ENCODE results near the gene MAGI2.
A peak's percentile ranks its signal among the peaks of the same experiment; 100 is the strongest.

The MAGI2 gene

GRCh38 chr7:79320741-79321473 is 132.6 kb downstream of the MAGI2 start:
- Histone ChIP-seq H3K27me3 (replicated peaks) (no peaks in the 10 kb centered on the region), H3K36me3 (replicated peaks) (no peaks in the 10 kb centered on the region), H3K4me3 (ENCODE audit: low read depth, low read length) (no peak overlapping the region), H3K27ac (no peak overlapping the region)
- in situ Hi-C loops (cut with HindIII; ENCODE audit: low pct_ligation_motif_present, low sequenced_read_pairs): no loop called here
- no peak for DNase-seq
- no peak for TF ChIP-seq CTCF (IDR thresholded peaks at IDR 0.05; ENCODE audit: low read depth, low read length, missing control alignments)

GRCh38 chr7:79319369-79319768 is 134.1 kb downstream of the MAGI2 start:
- TF ChIP-seq CTCF (IDR thresholded peaks at IDR 0.05; ENCODE audit: low read depth, low read length, missing control alignments): no peak
- in situ Hi-C loops (cut with HindIII; ENCODE audit: low pct_ligation_motif_present, low sequenced_read_pairs): no loop called here
- DNase-seq: no peak
- Histone ChIP-seq H3K27me3 (replicated peaks) (no peaks in the 10 kb centered on the region), H3K4me3 (ENCODE audit: low read depth, low read length) (no peak overlapping the region), H3K36me3 (replicated peaks) (no peaks in the 10 kb centered on the region), H3K27ac (no peak overlapping the region)

- in situ Hi-C loops (cut with HindIII; ENCODE audit: low pct_ligation_motif_present, low sequenced_read_pairs): no loop called here
- TF ChIP-seq CTCF (IDR thresholded peaks at IDR 0.05; ENCODE audit: low read depth, low read length, missing control alignments): no peak
- peak; percentile 77 for DNase-seq
- Histone ChIP-seq H3K27me3 (replicated peaks) (no peaks in the 10 kb centered on the region), H3K36me3 (replicated peaks) (no peaks in the 10 kb centered on the region), H3K4me3 (ENCODE audit: low read depth, low read length) (no peak overlapping the region), H3K27ac (no peak overlapping the region)
Observed at GRCh38 chr7:79317728-79318127, 135.7 kb downstream of the MAGI2 start.

GRCh38 chr7:79312022-79312421 is 141.4 kb downstream of the MAGI2 start:
- Histone ChIP-seq H3K4me3 (ENCODE audit: low read depth, low read length) (no peak overlapping the region), H3K36me3 (replicated peaks) (no peaks in the 10 kb centered on the region), H3K27me3 (replicated peaks) (no peaks in the 10 kb centered on the region), H3K27ac (no peak overlapping the region)
- no peak for DNase-seq
- no peak for TF ChIP-seq CTCF (IDR thresholded peaks at IDR 0.05; ENCODE audit: low read depth, low read length, missing control alignments)
- in situ Hi-C loops (cut with HindIII; ENCODE audit: low pct_ligation_motif_present, low sequenced_read_pairs): no loop called here

- Histone ChIP-seq H3K4me3 (ENCODE audit: low read depth, low read length) (no peak overlapping the region), H3K27ac (no peak overlapping the region), H3K27me3 (replicated peaks) (no peaks in the 10 kb centered on the region), H3K36me3 (replicated peaks) (no peaks in the 10 kb centered on the region)
- TF ChIP-seq CTCF (IDR thresholded peaks at IDR 0.05; ENCODE audit: low read depth, low read length, missing control alignments): peak; percentile 22
- no peak for DNase-seq
- in situ Hi-C loops (cut with HindIII; ENCODE audit: low pct_ligation_motif_present, low sequenced_read_pairs): no loop called here
Observed at GRCh38 chr7:79308192-79308591, 145.3 kb downstream of the MAGI2 start.

GRCh38 chr7:79307376-79307775 is 146.1 kb downstream of the MAGI2 start:
- Histone ChIP-seq H3K27me3 (replicated peaks) (no peaks in the 10 kb centered on the region), H3K4me3 (ENCODE audit: low read depth, low read length) (no peak overlapping the region), H3K27ac (no peak overlapping the region), H3K36me3 (replicated peaks) (no peaks in the 10 kb centered on the region)
- TF ChIP-seq CTCF (IDR thresholded peaks at IDR 0.05; ENCODE audit: low read depth, low read length, missing control alignments): no peak
- in situ Hi-C loops (cut with HindIII; ENCODE audit: low pct_ligation_motif_present, low sequenced_read_pairs): no loop called here
- DNase-seq: no peak
